ENCODE data around the gene GPX1.

DNA sequence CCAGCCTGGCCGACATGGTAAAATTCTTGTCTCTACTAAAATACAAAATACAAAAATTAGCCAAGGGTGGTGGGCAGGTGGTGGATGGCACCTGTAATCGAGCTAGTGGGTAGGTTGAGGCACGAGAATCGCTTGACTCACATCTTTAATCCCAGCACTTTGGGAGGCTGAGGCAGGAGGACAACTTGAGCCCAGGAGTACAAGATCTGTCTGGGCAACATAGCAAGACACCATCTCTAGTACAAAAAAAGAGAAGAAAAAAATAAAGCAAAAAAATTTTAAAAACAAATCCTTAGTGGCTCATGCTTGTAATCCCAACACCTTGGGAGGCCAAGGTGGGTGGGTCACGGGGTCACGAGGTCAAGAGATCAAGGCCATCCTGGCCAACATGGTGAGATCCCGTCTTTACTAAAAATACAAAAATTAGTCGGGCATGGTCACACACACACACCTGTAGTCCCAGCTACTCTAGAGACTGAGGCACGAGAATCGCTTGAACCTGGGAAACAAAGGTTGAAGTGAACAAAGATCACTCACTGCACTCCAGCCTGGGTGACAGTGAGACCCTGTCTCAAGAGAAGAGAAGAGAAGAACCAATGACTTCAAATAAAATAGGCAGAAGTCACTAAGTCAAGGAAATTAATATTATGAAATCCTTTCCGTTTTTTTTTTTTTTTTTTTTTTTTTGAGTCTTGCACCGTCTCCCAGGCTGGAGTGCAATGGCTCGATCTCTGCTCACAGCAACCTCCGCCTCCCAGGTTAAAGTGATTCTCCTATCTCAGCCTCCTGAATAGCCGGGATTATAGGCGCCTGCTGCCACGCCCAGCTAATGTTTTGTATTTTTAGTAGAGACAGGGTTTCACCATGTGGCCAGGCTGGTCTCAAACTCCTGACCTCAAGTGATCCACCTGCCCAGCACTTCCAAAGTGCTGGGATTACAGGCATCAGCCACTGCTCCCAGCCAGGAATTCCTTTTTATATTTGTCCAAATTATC, 48.7 kb upstream of the GPX1 start:
- TF ChIP-seq, protein P1, sequence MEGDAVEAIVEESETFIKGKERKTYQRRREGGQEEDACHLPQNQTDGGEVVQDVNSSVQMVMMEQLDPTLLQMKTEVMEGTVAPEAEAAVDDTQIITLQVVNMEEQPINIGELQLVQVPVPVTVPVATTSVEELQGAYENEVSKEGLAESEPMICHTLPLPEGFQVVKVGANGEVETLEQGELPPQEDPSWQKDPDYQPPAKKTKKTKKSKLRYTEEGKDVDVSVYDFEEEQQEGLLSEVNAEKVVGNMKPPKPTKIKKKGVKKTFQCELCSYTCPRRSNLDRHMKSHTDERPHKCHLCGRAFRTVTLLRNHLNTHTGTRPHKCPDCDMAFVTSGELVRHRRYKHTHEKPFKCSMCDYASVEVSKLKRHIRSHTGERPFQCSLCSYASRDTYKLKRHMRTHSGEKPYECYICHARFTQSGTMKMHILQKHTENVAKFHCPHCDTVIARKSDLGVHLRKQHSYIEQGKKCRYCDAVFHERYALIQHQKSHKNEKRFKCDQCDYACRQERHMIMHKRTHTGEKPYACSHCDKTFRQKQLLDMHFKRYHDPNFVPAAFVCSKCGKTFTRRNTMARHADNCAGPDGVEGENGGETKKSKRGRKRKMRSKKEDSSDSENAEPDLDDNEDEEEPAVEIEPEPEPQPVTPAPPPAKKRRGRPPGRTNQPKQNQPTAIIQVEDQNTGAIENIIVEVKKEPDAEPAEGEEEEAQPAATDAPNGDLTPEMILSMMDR (IDR thresholded peaks at IDR 0.05): no peak
- no peak for TF ChIP-seq ZFX (IDR thresholded peaks at IDR 0.05; ENCODE audit: borderline replicate concordance)
